H54 (cell line): Measurements from ENCODE around the gene NFKBIL1.
"Not testable (repeated sequence)": the region's sequence is repeated elsewhere in the genome, so short reads cannot be mapped to it uniquely, and the experiment has no call there.

Source experiments
- DNase-seq: peaks from one replicate; pipeline ENCODE4 v3.0.0; 2011; ENCODE audit warnings: low spot score, mixed read lengths; ENCODE audit not compliant: insufficient read length
- FAIRE-seq: peaks from 3 replicates; lab custom pipeline; 2011; peaks lifted over from hg19 to GRCh38; lab: Jason Lieb, UNC
- POLR2A ChIP-seq: IDR thresholded peaks from 2 replicates; pipeline ENCODE4 v1.6.1; 2011; ENCODE audit warnings: low read depth, mild to moderate bottlenecking, low read length

NFKBIL1 gene, protein sequence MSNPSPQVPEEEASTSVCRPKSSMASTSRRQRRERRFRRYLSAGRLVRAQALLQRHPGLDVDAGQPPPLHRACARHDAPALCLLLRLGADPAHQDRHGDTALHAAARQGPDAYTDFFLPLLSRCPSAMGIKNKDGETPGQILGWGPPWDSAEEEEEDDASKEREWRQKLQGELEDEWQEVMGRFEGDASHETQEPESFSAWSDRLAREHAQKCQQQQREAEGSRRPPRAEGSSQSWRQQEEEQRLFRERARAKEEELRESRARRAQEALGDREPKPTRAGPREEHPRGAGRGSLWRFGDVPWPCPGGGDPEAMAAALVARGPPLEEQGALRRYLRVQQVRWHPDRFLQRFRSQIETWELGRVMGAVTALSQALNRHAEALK

DNA sequence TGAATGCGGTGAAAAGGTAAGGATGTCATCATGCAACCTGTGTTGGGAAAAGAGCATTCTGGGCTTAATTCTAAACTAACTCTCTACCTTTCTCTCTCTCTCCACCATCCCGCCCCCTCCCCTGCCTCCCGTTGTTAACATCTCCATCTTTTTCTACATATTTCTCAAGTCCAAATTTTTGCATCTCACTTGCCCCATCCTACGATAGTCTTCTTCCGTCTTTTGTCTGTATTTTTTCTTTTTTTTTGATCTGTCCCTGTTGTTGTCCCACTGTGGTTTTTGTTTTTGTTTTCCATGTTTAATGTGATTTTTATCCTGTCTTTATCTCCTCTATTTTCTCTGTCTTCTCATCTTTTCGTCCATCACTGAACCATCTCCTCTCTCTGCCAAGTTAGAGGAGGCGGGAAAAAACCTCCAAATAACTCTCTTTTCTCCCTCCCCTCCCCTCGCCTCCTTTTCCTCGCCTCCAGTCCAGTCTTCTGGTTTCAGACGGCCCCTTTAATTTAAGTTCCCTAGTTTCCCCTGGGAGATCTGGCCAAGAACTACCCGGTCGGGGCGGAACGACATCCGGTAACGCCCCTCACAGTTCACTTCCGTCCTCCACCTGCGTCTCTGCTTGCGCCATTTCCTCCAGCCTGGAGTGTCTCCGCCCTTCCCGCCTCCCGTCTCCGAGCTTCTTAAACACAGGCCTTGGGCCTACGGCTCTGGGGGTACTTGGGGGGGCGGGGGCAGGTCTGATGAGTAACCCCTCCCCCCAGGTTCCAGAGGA is at the start of gene NFKBIL1:
TSS of gene NFKBIL1 (plus strand) at position 651 of the 769 bp plus-strand sequence. CDS start at position 738, 87 bp downstream.
- FAIRE-seq (peak; percentile 75), DNase-seq (peak; percentile 72)
- peak; percentile 27; the same call in 1 of the 2 replicates for TF ChIP-seq POLR2A

DNA sequence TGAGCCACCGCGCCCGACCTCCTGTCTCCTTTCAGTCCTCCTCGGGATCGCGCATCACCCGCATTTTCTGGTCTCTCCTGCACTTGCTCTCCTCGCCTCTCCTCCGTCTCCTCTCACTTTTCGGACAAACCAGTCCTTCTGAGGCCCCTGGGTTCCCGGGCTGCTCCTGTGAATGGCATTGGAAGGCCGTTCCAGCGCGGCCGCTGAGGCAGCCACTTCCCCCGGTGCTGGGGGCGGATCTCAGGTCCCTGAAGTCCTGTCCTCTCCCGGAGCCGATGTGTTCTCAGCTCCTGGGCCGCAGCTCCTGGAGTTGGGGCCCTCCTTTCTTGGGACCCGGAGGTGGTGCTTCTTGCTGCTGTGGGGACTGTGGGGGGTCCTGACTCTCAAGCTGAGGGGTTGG is 48.7 kb upstream of the NFKBIL1 start:
- no peak for FAIRE-seq

DNA sequence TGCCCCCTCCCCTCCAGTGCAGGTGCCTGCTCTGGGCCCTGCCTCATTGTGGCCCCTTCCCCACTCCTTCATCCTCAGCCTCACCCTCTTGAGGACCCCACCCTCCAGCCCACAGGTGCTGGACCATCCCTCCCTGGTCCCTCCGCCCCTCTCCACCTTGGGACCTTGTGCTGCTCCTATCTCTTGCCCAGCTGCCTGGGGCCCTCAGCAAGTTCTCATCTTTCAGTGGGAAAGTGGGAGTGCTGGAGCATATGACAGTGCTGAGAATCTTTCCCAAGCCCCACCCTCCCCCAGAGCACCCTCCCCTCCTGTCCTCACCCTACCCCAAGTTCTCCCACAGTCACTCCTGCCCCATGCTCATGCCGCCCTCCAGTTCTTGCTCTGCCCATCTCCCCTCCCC is 47.8 kb upstream of the NFKBIL1 start:
- DNase-seq, FAIRE-seq: not testable (repeated sequence)

More for the DNA sequence above, 48.7 kb upstream of the NFKBIL1 start:
- no peak for TF ChIP-seq POLR2A
- no peak for DNase-seq

DNA sequence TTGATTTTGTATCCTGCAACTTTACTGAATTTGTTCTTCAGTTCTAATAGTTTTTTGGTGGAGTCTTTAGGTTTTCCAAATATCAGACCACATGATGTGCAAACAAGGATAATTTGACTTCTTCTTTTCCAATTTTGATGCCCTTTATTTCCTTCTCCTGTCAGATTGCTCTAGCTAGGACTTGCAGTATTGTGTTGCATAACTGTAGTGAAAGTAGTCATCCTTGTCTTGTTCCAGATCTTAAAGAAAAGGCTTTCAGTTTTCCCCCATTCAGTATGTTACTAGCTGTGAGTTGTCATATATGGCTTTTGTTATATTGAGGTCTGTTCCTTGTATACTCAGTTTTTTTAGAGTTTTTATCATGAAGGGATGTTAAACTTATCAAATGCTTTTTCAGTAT is 44.8 kb upstream of the NFKBIL1 start:
- no peak for TF ChIP-seq POLR2A
- FAIRE-seq: no peak
- DNase-seq: no peak

DNA sequence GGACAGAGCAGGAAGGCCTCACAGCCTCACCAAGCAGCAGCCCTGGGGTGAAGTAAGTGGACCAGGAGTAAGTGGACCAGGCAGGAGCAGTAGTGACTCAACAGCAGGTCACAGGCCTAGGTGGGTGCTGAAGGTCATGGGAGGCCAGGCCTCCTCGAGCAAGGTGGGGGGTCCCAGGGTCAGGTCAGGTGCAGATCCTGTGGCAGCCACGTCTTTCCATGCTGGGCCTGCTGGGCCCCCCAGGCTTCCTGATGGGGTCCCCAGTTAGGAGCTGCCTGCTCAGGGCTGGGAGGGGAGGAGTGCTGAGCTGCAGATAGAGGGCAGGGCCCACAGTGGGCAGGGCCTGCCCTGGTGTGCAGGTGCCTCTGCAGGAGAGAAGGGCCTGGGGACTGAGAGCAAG is 38.4 kb upstream of the NFKBIL1 start:
- DNase-seq, FAIRE-seq: not testable (repeated sequence)

DNA sequence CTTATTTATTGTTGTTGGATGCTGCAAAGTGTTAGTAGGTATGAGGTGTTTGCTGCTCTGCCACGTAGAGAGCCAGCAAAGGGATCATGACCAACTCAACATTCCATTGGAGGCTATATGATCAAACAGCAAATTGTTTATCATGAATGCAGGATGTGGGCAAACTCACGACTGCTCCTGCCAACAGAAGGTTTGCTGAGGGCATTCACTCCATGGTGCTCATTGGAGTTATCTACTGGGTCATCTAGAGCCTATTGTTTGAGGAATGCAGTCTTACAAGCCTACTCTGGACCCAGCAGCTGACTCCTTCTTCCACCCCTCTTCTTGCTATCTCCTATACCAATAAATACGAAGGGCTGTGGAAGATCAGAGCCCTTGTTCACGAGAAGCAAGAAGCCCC is 37.4 kb upstream of the NFKBIL1 start:
- no peak for TF ChIP-seq POLR2A
- DNase-seq (no peak), FAIRE-seq (no peak)

DNA sequence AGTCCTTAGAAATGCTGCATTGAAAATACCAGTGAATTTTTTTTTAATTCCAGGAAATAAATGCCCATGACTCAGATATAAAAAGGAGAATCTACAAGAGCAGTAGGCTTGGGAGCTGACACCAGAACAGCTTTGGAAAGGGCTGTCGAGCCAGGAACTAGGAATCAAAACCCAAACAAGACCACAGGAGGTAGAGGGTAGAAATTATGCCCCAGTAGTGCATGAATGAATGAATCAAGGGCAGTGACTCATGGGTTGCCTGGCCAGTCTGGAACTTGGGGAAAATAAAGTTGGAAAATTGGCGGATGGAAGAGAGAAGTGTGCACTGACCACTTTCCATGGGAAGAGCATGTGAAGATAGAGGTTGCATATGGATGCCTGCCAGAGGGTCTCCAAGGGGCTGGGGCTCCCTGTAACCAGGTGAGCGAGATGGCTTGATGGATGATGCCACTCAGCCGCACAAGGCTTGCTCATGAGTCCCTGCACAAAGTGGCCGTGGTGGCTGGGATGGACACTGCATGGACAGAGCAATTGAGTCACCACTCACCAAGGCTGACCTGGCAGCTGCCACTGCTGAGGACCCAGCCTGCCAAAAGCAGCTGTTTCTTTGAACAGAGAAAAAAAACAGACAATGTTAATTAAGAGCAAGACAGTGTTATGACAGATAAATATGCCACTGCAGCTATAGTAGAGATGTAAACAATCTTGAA is 33.8 kb upstream of the NFKBIL1 start:
- no peak for TF ChIP-seq POLR2A
- DNase-seq: no peak
- peak; percentile 65 for FAIRE-seq

DNA sequence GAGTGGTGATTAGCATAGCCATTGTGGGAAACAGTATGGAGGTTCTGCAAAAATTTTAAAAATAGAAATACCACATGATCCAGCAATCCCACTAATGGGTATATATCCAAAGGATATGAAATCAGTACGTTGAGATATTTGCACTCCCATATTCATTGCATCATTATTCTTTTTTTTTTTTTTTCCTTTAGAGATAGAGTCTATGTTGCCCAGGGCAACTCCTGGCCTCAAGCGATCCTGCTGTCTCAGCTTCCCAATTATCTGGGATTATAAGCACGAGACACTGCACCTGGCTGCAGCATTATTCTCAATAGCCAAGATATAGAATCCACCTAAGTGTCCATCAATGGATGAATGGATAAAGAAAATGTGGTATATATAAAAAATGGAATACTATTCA is 25.6 kb upstream of the NFKBIL1 start:
- FAIRE-seq: no peak
- DNase-seq: no peak
- no peak for TF ChIP-seq POLR2A

DNA sequence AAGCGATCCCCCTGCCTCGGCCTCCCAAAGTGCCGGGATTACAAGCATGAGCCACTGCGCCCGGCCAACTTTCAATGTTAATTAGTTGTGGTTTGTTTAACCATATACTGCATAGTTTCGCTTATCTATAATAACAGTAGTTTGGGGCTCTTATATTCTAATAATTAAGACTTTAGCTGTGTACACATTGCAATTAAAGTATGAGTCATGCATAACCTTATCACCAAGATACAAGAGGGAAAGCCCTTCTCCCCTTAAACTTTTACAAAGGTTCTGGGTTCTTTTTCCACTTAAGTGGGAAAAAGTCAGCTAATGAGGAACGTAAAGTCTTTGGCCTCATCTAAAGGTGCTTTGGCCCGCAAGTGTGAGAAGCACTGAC is 21.9 kb upstream of the NFKBIL1 start:
- no peak for FAIRE-seq
- TF ChIP-seq POLR2A: no peak
- DNase-seq: no peak

DNA sequence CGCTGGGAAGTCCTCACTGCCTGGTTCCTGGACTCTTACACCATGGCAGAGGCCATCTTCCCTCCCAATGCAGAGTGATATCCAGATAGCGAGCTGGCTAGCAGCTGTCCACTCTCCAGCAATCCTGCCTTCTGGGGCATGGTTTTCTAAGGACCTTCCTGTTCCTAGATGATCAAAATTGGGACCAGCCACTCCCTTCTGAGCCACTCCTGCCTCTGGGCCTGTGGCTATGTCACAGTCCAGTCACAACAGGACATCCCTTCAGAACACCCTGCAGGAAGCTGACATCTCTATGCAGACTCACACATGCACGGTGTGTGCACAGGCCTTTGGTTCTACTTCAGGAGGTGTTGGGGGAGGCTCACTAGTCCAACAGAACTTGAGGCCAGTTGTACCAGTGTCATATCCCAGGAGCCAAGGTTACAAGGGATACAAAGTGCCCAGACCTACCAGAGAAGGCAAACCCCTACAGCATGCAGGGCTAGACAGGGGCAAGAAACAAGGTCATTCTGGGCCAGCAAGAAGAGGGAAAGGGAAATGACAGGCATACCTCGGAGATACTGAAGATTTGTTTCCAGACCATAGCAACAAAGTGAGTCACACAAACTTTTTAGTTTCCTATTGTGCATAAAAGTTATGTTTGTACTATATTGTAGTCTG is 21.3 kb upstream of the NFKBIL1 start:
- DNase-seq (no peak), FAIRE-seq (no peak)
- no peak for TF ChIP-seq POLR2A

DNA sequence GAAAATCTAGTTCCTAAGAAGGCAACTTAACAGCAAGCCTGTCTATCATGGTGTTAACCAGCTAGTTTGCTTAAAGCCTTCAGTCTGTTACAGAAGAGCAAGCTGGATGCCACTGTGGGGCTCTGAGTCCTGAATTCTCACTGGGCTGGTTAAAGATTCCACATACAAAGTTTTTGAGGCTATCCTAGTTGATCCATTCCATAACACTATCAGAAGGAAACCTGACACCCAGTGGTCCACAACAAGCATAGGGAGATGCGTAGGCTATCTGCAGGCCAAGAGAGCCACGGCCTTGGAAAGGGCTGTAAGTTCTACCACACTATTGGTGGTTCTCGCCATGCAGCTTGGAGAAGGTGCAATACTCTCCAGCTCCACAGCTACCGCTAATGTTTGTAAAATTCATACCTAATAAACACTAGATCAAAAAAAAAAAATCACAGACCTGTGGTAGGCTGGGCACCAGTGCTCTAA is 19.1 kb upstream of the NFKBIL1 start:
- TF ChIP-seq POLR2A: no peak
- FAIRE-seq: no peak

DNA sequence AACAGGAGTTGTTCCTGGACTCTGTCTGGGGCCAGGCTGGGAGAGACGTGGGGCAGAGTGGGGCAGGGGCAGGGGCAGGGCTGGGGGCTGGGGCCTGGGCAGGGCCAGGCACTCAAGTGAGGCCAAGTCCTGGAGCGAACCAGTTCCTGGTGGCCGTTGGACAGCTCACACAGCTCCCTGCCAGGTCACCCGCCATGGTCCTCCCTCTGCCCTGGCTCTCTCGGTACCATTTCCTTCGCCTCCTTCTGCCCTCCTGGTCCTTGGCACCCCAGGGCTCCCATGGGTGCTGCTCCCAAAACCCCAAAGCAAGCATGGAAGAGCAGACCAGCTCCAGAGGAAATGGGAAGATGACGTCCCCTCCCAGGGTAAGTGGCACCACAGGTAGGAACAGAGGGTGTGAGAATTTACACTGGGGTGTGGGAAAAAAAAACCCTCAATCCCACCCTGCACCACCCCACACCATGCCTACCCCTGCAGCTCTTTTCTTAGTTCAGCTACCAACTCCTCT is 18.5 kb upstream of the NFKBIL1 start, which contains the start of gene MCCD1:
TSS of gene MCCD1 (plus strand) at position 142 of the 508 bp plus-strand sequence. CDS start at position 195, 53 bp downstream.
- no peak for FAIRE-seq
- no peak for TF ChIP-seq POLR2A
- no peak for DNase-seq

More for the DNA sequence above, 19.1 kb upstream of the NFKBIL1 start:
- DNase-seq: no peak
